HL-60 (cell line): ENCODE data around the gene TSPAN15.

Source experiments
- GABPA ChIP-seq: IDR thresholded peaks from 2 replicates; pipeline ENCODE4 v1.6.1; 2012; ENCODE audit warnings: low read depth
- POLR2AphosphoS5 ChIP-seq: IDR thresholded peaks from 2 replicates; pipeline ENCODE4 v1.6.1; 2012; ENCODE audit warnings: low read depth
- TF ChIP-seq, protein P1 (sequence below): IDR thresholded peaks from one replicate; pipeline ENCODE4 v1.5.1; 2011; ENCODE audit warnings: low read length, control low read depth, inconsistent platforms; ENCODE audit not compliant: insufficient read depth

DNA sequence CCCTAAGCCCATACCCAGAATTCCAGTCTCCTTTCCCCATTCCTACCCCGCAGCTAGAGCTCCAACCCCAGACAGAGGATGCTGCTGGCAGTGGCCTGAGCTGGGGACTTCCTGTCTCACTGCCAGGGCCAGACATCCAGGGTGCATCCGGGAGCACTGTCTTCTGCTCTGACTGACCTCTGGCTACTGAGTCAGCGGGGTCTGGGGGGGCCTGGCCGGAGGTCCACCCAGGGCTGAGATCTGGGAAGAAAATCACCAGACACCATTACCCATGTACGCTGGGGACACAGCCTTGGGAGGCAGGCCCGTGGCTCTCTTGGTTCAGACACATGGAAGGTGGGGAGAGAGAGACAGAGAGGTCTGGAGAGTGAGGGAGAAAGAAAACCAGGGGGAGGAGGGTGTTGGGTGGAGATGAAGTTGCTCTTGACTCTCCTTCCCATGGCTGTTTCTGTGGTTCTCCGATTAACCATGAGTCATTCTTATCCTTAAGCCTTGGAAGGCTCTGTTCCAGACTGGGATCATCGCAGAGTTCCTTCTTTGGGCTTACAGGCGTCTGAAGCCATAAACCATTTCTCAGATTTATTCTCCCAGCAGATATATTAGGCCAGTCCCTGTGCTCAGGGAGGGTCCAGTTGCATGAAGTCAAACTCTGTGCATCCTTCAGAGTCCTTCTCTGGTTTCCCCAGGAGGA lies 23.6 kb downstream of the TSPAN15 start:
- TF ChIP-seq, protein P1, sequence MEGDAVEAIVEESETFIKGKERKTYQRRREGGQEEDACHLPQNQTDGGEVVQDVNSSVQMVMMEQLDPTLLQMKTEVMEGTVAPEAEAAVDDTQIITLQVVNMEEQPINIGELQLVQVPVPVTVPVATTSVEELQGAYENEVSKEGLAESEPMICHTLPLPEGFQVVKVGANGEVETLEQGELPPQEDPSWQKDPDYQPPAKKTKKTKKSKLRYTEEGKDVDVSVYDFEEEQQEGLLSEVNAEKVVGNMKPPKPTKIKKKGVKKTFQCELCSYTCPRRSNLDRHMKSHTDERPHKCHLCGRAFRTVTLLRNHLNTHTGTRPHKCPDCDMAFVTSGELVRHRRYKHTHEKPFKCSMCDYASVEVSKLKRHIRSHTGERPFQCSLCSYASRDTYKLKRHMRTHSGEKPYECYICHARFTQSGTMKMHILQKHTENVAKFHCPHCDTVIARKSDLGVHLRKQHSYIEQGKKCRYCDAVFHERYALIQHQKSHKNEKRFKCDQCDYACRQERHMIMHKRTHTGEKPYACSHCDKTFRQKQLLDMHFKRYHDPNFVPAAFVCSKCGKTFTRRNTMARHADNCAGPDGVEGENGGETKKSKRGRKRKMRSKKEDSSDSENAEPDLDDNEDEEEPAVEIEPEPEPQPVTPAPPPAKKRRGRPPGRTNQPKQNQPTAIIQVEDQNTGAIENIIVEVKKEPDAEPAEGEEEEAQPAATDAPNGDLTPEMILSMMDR = no peak
- no peak for TF ChIP-seq POLR2AphosphoS5
- TF ChIP-seq GABPA = no peak
